K562 (cell line): ENCODE results near the gene TMEM135. TPM values are rescaled to one million over a fixed set of nuclear protein-coding genes. Genes with fewer than 3 reads are reported as not detected.

Experiments used
- ATAC-seq: fragments of 200-7000 bp; cut with Tn5 transposase; 3 replicates; pipeline ENCODE4 v1.9.1; 2020; ENCODE audit warnings: moderate library complexity
- BruUV-seq: library from RNA; stranded (reverse); fragments of 400-500 nt; replicated peaks from 2 replicates; lab custom pipeline; 2021; lab: Mats Ljungman, UMichigan
- CTCF ChIA-PET: fragments of 300-600 bp; formaldehyde crosslinking; extraction: SDS; loops from one replicate; lab custom pipeline; 2021; ENCODE audit warnings: low intra/inter-chr PET ratio; lab: Yijun Ruan, JAX
- POLR2A ChIA-PET: fragments of 300-600, 350-650 bp; sonication (Branson Sonifier 250); formaldehyde crosslinking; extraction: SDS; loops from one replicate; lab custom pipeline; 2021; ENCODE audit warnings: antibody characterized with exemption, inconsistent platforms; lab: Yijun Ruan, JAX
- DNase-seq, 4 experiments: peaks; one replicate each; pipeline versions ENCODE4 v3.0.0 to v3.0.0-alpha.2; 2011 to 2018; ENCODE audit warnings: low spot score in 3 of 4, mixed read lengths in 3 of 4; ENCODE audit errors: extremely low read depth in 1 of 4
- FAIRE-seq: peaks from 2 replicates; lab custom pipeline; 2011; peaks lifted over from hg19 to GRCh38; lab: Jason Lieb, UNC
- H2AFZ ChIP-seq: 2 replicates; pipeline ENCODE4 v1.6.0; 2011; ENCODE audit warnings: low read depth, low read length, control low read depth, inconsistent platforms
- H3K27ac ChIP-seq: fragments of 200-600 bp; 3 replicates; pipeline ENCODE4 v1.8.0; 2011; ENCODE audit warnings: low read depth, mild to moderate bottlenecking, control low read depth, inconsistent platforms, low read length, moderate library complexity, mixed read lengths; ENCODE audit errors: extremely low read depth
- H3K27me3 ChIP-seq, 2 experiments: fragments of 300-600 bp in 1 of 2; 2 replicates in 1 of 2; 3 replicates in 1 of 2; pipeline versions ENCODE4 v1.6.0 to v1.8.0; 2011; ENCODE audit warnings: inconsistent platforms in 2 of 2, low read length in 2 of 2, mild to moderate bottlenecking in 1 of 2, mixed read lengths in 1 of 2, moderate library complexity in 1 of 2; ENCODE audit not compliant: control insufficient read depth in 2 of 2, insufficient read depth in 2 of 2
- H3K36me3 ChIP-seq: fragments of 300-600 bp; 3 replicates; pipeline ENCODE4 v1.8.0; 2011; ENCODE audit warnings: mild to moderate bottlenecking, low read length, inconsistent platforms; ENCODE audit not compliant: control insufficient read depth, insufficient read depth
- H3K4me1 ChIP-seq, 2 experiments: fragments of 200-600 bp in 1 of 2; replicated peaks in 1 of 2; 2 replicates in 1 of 2; 3 replicates in 1 of 2; pipeline versions ENCODE4 v1.5.1 to v1.8.0; 2011; ENCODE audit warnings: inconsistent platforms in 2 of 2, low read length in 2 of 2, mild to moderate bottlenecking in 1 of 2, mixed read lengths in 1 of 2, moderate library complexity in 1 of 2; ENCODE audit not compliant: control insufficient read depth in 2 of 2, insufficient read depth in 2 of 2
- H3K4me2 ChIP-seq: 2 replicates; pipeline ENCODE4 v1.6.1; 2011; ENCODE audit warnings: low read length, control low read depth, inconsistent platforms, mixed read lengths; ENCODE audit not compliant: insufficient read depth
- H3K4me3 ChIP-seq: fragments of 200-600 bp; sonication (generic), shearing (Covaris generic); 2 replicates; pipeline ENCODE4 v1.5.1; 2016; ENCODE audit warnings: control low read depth, inconsistent platforms
- H3K79me2 ChIP-seq: fragments of 200-600 bp; 3 replicates; pipeline ENCODE4 v1.8.0; 2011; ENCODE audit warnings: low read length, inconsistent platforms; ENCODE audit not compliant: control insufficient read depth, insufficient read depth
- H3K9ac ChIP-seq, 2 experiments: 2 replicates each; pipeline versions ENCODE4 v1.6.0 to v1.6.1; 2011; ENCODE audit warnings: low read depth in 2 of 2, low read length in 2 of 2, control low read depth in 1 of 2, inconsistent platforms in 1 of 2, mild to moderate bottlenecking in 1 of 2, mixed read lengths in 1 of 2; ENCODE audit not compliant: insufficient read depth in 1 of 2
- H3K9me1 ChIP-seq: one replicate; pipeline ENCODE4 v1.6.0; 2011; ENCODE audit warnings: inconsistent platforms, mild to moderate bottlenecking, low read length, moderate library complexity; ENCODE audit not compliant: control insufficient read depth, insufficient read depth
- H3K9me3 ChIP-seq: replicated peaks from 2 replicates; pipeline ENCODE4 v1.5.1; 2011; ENCODE audit warnings: low read depth, low read length, inconsistent platforms; ENCODE audit not compliant: control insufficient read depth, insufficient read depth
- H4K20me1 ChIP-seq: replicated peaks from 2 replicates; pipeline ENCODE4 v1.6.1; 2011; ENCODE audit warnings: low read length, inconsistent platforms, mixed read lengths; ENCODE audit not compliant: control insufficient read depth, insufficient read depth
- EP300 ChIP-seq: IDR thresholded peaks from 2 replicates; pipeline ENCODE4 v1.6.1; 2012; ENCODE audit warnings: low read length, improper control_type of control experiment
- FOXM1 ChIP-seq, 2 experiments: fragments of 450-650 bp in 1 of 2; sonication (generic) in 1 of 2; formaldehyde crosslinking in 1 of 2; IDR thresholded peaks; 2 replicates each; pipeline versions ENCODE4 v1.6.1 to v1.9.0; 2017 to 2022; ENCODE audit warnings: low read depth in 2 of 2, mild to moderate bottlenecking in 2 of 2, missing genetic modification reagents in 1 of 2, moderate library complexity in 1 of 2
- HMG20B ChIP-seq: fragments of 250-450 bp; sonication (Bioruptor Pico); IDR thresholded peaks from 2 replicates; pipeline ENCODE4 v1.5.0; 2021; ENCODE audit warnings: mild to moderate bottlenecking
- NR3C1 ChIP-seq: sonication (generic); formaldehyde crosslinking; IDR thresholded peaks from 2 replicates; pipeline ENCODE4 v1.8.1; 2022; ENCODE audit warnings: missing genetic modification reagents
- NUFIP1 ChIP-seq: fragments of 450-650 bp; IDR thresholded peaks from 2 replicates; pipeline ENCODE4 v1.6.1; 2018; ENCODE audit not compliant: partially characterized antibody
- SETDB1 ChIP-seq: IDR thresholded peaks from one replicate; pipeline ENCODE4 v1.6.1; 2012; ENCODE audit warnings: low read length, control low read depth, inconsistent platforms
- SMAD3 ChIP-seq: fragments of 450-650 bp; formaldehyde crosslinking; conservative IDR thresholded peaks from 2 replicates; pipeline ENCODE4 v1.4.0; 2020; ENCODE audit warnings: mild to moderate bottlenecking
- SNRNP70 ChIP-seq: fragments of 200-400 bp; formaldehyde crosslinking; optimal IDR thresholded peaks from 2 replicates; pipeline ENCODE3; 2017; ENCODE audit warnings: low read depth, low read length
- ZC3H8 ChIP-seq: fragments of 450-650 bp; IDR thresholded peaks from 2 replicates; pipeline ENCODE4 v1.6.1; 2017
- ZNF121 ChIP-seq: sonication (generic); formaldehyde crosslinking; conservative IDR thresholded peaks from 2 replicates; pipeline ENCODE4 v1.8.0; 2022; ENCODE audit warnings: missing genetic modification reagents
- WGBS: fragments of 100-300 bp; shearing (Covaris generic); methylation state at CpG from one replicate; pipeline ENCODE4 v1.1.6; 2016; ENCODE audit warnings: low coverage, mixed read lengths; ENCODE audit not compliant: insufficient coverage; ENCODE audit errors: missing lambda C conversion rate; 5-methylcytosine and 5-hydroxymethylcytosine counted together
- in situ Hi-C: fragments of 300-500 bp; cut with MboI; formaldehyde crosslinking; loops from 4 replicates; pipeline ENCODE4 v1.15.0; 2018; ENCODE audit warnings: inconsistent platforms, mixed read lengths
- intact Hi-C: fragments of 100-400 bp; cut with micrococcal nuclease; formaldehyde crosslinking; loops from 2 replicates; pipeline ENCODE4 v1.14.2; 2022
- polyA plus RNA-seq, 8 experiments: library from polyadenylated mRNA; depleted of rRNA in 4 of 8; stranded (reverse) in 5 of 8; unstranded in 3 of 8; fragments of >200 nt; fragmentation: Nextera tagmentation in 2 of 8; fragmentation: Illumina TruSeq in 1 of 8; extraction: Ambion mirVana in 2 of 8; extraction: Trizol in 1 of 8; gene quantifications; 2 replicates each; pipeline versions ENCODE4 v1.2.1 to v1.2.3, GENCODE V29; 2011 to 2014; ENCODE audit warnings: inconsistent platforms in 1 of 8, missing spikeins in 1 of 8
- total RNA-seq, 7 experiments: library from RNA; depleted of rRNA in 6 of 7; stranded (reverse); fragments of >200 nt in 6 of 7; fragmentation: Illumina TruSeq in 2 of 7; extraction: Trizol in 2 of 7; gene quantifications; 2 replicates each; pipeline versions ENCODE4 v1.2.1 to v1.2.3, GENCODE V29; 2011 to 2021; ENCODE audit warnings: low replicate concordance in 1 of 7
- TF ChIP-seq, protein P1 (sequence below): IDR thresholded peaks from 2 replicates; pipeline ENCODE4 v1.6.1; 2016; ENCODE audit warnings: missing genetic modification characterization, missing compliant biosample characterization
- TF ChIP-seq, protein P2 (sequence below): fragments of 250-450 bp; sonication (Bioruptor Pico); IDR thresholded peaks from 2 replicates; pipeline ENCODE4 v1.5.1; 2021; ENCODE audit warnings: mild to moderate bottlenecking

TMEM135 gene
- total and polyA plus RNA-seq, 9 of the 15 experiments (the other 6 are each of a cell fraction or from before 2014, with no cell fraction given): 17.3 to 53.6 (median 24.9) TPM

DNA sequence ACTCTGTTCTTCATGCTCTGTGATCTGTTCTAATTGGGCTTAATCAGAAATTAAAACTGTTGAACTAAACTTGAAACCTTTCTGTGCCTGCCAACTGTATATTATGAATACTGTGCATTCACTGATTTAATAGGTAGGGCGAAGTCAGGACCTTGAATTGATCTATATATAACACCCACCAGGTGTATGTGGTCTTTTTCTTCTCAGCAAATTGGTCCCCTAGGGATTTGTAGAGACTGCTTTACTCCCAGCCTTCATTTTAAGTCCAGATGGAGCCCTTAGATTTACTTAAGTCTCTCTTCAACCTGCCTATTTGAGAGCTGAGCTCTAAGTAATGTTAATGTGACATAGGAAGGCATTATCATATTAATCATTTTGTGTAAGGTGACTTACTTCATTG lies 257.5 kb downstream of the TMEM135 start:
- ATAC-seq (no peak), FAIRE-seq (no peak), DNase-seq (no peak)
- 92% methylated on average over 1 of the region's 1 CpG for WGBS
- no peaks in the 10 kb centered on the region for H3K79me2 ChIP-seq
- no peaks in the 10 kb centered on the region for H3K27me3 ChIP-seq
- H3K36me3 ChIP-seq: peaks cover 3% of the 10 kb centered on the region; the same call in 1 of the 3 replicates
- no peak overlapping the region for H3K4me2 ChIP-seq
- peaks cover 0 to 9% of the 10 kb centered on the region in 2 experiments; a peak in 1 of 5 replicates for H3K4me1 ChIP-seq
- intact Hi-C loops (no loop called here), in situ Hi-C loops (no loop called here)
- ChIA-PET CTCF (no interaction called here), POLR2A (no interaction called here)
- no peak overlapping the region for H3K9ac ChIP-seq
- H3K9me3 ChIP-seq: no peaks in the 10 kb centered on the region
- H3K9me1 ChIP-seq: no peaks in the 10 kb centered on the region
- no peak overlapping the region for H3K27ac ChIP-seq
- H3K4me3 ChIP-seq: no peak overlapping the region
- BruUV-seq: no TSS peak
- TF ChIP-seq SNRNP70 (no peak), ZNF121 (CRISPR knock-in tag) (no peak), NR3C1 (CRISPR knock-in tag) (no peak), EP300 (no peak), FOXM1 (IDR thresholded peaks at IDR 0.05; ENCODE audit: low read depth) (no peak), FOXM1 (CRISPR knock-in tag; IDR thresholded peaks at IDR 0.05; ENCODE audit: low read depth) (no peak), ZC3H8 (no peak), SMAD3 (CRISPR knock-in tag) (no peak), HMG20B (no peak), NUFIP1 (no peak), SETDB1 (no peak)
- TF ChIP-seq, protein P1, sequence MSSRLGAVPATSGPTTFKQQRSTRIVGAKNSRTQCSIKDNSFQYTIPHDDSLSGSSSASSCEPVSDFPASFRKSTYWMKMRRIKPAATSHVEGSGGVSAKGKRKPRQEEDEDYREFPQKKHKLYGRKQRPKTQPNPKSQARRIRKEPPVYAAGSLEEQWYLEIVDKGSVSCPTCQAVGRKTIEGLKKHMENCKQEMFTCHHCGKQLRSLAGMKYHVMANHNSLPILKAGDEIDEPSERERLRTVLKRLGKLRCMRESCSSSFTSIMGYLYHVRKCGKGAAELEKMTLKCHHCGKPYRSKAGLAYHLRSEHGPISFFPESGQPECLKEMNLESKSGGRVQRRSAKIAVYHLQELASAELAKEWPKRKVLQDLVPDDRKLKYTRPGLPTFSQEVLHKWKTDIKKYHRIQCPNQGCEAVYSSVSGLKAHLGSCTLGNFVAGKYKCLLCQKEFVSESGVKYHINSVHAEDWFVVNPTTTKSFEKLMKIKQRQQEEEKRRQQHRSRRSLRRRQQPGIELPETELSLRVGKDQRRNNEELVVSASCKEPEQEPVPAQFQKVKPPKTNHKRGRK (tag): no peak
- TF ChIP-seq, protein P2, sequence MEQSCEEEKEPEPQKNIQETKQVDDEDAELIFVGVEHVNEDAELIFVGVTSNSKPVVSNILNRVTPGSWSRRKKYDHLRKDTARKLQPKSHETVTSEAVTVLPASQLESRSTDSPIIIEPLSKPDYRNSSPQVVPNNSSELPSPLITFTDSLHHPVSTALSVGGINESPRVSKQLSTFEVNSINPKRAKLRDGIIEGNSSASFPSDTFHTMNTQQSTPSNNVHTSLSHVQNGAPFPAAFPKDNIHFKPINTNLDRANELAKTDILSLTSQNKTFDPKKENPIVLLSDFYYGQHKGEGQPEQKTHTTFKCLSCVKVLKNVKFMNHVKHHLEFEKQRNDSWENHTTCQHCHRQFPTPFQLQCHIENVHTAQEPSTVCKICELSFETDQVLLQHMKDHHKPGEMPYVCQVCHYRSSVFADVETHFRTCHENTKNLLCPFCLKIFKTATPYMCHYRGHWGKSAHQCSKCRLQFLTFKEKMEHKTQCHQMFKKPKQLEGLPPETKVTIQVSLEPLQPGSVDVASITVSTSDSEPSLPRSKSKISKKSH (CRISPR knock-in tag): no peak
- H2AFZ ChIP-seq: no peak overlapping the region
- H4K20me1 ChIP-seq: no peaks in the 10 kb centered on the region
